ENCODE results near the gene RGS6.

GRCh38 chr14:72557671-72558070 is 625.4 kb downstream of the RGS6 start:
- TF ChIP-seq POLR2A (IDR thresholded peaks at IDR 0.05; ENCODE audit: low read depth, low read length), result no peak
- no peak for TF ChIP-seq POLR2AphosphoS5 (IDR thresholded peaks at IDR 0.05; ENCODE audit: low read depth, low read length)
- no peak for TF ChIP-seq SPI1 (IDR thresholded peaks at IDR 0.05; ENCODE audit: low read depth, low read length)
- no peak for TF ChIP-seq PAX5 (IDR thresholded peaks at IDR 0.05; ENCODE audit: insufficient read depth, low read length, severe bottlenecking)
